ENCODE measurements around the gene MSRB2. TPM values are rescaled to one million over a fixed set of nuclear protein-coding genes. Genes with fewer than 3 reads are reported as not detected.

Gene MSRB2
- total and polyA plus RNA-seq, 2 donors (not counting 1 experiment from before 2014, with no cell fraction given): 1.5 to 3.0 TPM

GRCh38 chr10:23150091-23150490, 54.7 kb downstream of the MSRB2 start:
- intact Hi-C loops (cut with micrococcal nuclease): no loop called here
- no peak for TF ChIP-seq CTCF (IDR thresholded peaks at IDR 0.05)
- TF ChIP-seq EZH2 (IDR thresholded peaks at IDR 0.05; ENCODE audit: borderline replicate concordance, insufficient read depth, low read depth, low read length, poor library complexity, severe bottlenecking): no peak
- DNase-seq (no peak), ATAC-seq (ENCODE audit: low read depth) (no peak)
- no peak overlapping the region for H3K27ac ChIP-seq (ENCODE audit: low read length in 2 of 2)
- no peak overlapping the region for H3K9ac ChIP-seq (ENCODE audit: low read length)
- no peak overlapping the region for H3K4me2 ChIP-seq (replicated peaks; ENCODE audit: low read depth, low read length, poor library complexity, severe bottlenecking)
- 77% methylated on average over 3 of the region's 4 CpGs for WGBS (ENCODE audit: insufficient coverage)
- H3K4me3 ChIP-seq (ENCODE audit: control extremely low read depth in 1 of 5, extremely low read depth in 1 of 5, insufficient read depth in 1 of 5, low read depth in 2 of 5, low read length in 4 of 5): no peak overlapping the region
- POLR2A ChIA-PET: no interaction called here
- no peak overlapping the region for H2AFZ ChIP-seq (ENCODE audit: insufficient read depth, low read depth, low read length, poor library complexity, severe bottlenecking)
- H3K9me3 ChIP-seq (ENCODE audit: control extremely low read depth in 1 of 3, control insufficient read depth in 2 of 3, insufficient read depth in 1 of 3, low read length in 2 of 3): peaks cover 0 to 3% (median 0%) of the 10 kb centered on the region in 3 donors
- H3K79me2 ChIP-seq (ENCODE audit: control insufficient read depth, insufficient read depth, low read length): no peaks in the 10 kb centered on the region
- H4K20me1 ChIP-seq (ENCODE audit: control insufficient read depth, insufficient read depth, low read length, poor library complexity, severe bottlenecking): no peaks in the 10 kb centered on the region
- H3K27me3 ChIP-seq (replicated peaks in 1 of 4; ENCODE audit: control extremely low read depth in 1 of 4, control insufficient read depth in 3 of 4, insufficient read depth in 4 of 4, low read length in 3 of 4): no peaks in the 10 kb centered on the region
- no peaks in the 10 kb centered on the region for H3K4me1 ChIP-seq (ENCODE audit: control insufficient read depth in 2 of 2, insufficient read depth in 2 of 2, low read length in 2 of 2)
- H3K27me3 Mint-ChIP-seq: peaks cover 4% of the 10 kb centered on the region
- CTCF ChIA-PET: no interaction called here
- no peaks in the 10 kb centered on the region for H3K4me1 Mint-ChIP-seq
- H3K9me3 Mint-ChIP-seq (ENCODE audit: insufficient read depth): no peaks in the 10 kb centered on the region
- no peak overlapping the region for H3K4me3 Mint-ChIP-seq
- H3K27ac Mint-ChIP-seq: no peak overlapping the region
- no peaks in the 10 kb centered on the region for H3K36me3 ChIP-seq (replicated peaks in 1 of 2; ENCODE audit: control extremely low read depth in 1 of 2, control insufficient read depth in 1 of 2, extremely low read depth in 1 of 2, insufficient read depth in 2 of 2, low read length in 1 of 2)

- CTCF ChIA-PET: no interaction called here
- peaks cover 4% of the 10 kb centered on the region for H3K27me3 Mint-ChIP-seq
Measured at GRCh38 chr10:23150610-23151009, 55.2 kb downstream of the MSRB2 start.

More at GRCh38 chr10:23150610-23151009, 55.2 kb downstream of the MSRB2 start:
- H2AFZ ChIP-seq (ENCODE audit: insufficient read depth, low read depth, low read length, poor library complexity, severe bottlenecking): no peak overlapping the region
- Mint-ChIP-seq H3K4me1 (no peaks in the 10 kb centered on the region), H3K4me3 (no peak overlapping the region), H3K9me3 (ENCODE audit: insufficient read depth) (no peaks in the 10 kb centered on the region), H3K27ac (no peak overlapping the region)
- POLR2A ChIA-PET: no interaction called here
- H3K36me3 ChIP-seq (replicated peaks in 1 of 2; ENCODE audit: control extremely low read depth in 1 of 2, control insufficient read depth in 1 of 2, extremely low read depth in 1 of 2, insufficient read depth in 2 of 2, low read length in 1 of 2): no peaks in the 10 kb centered on the region
- no peak overlapping the region for H3K4me3 ChIP-seq (ENCODE audit: control extremely low read depth in 1 of 5, extremely low read depth in 1 of 5, insufficient read depth in 1 of 5, low read depth in 2 of 5, low read length in 4 of 5)
- H3K79me2 ChIP-seq (ENCODE audit: control insufficient read depth, insufficient read depth, low read length): no peaks in the 10 kb centered on the region
- intact Hi-C loops (cut with micrococcal nuclease): no loop called here
- H3K9ac ChIP-seq (ENCODE audit: low read length): no peak overlapping the region
- H3K4me1 ChIP-seq (ENCODE audit: control insufficient read depth in 2 of 2, insufficient read depth in 2 of 2, low read length in 2 of 2): no peaks in the 10 kb centered on the region
- no peaks in the 10 kb centered on the region for H3K27me3 ChIP-seq (replicated peaks in 1 of 4; ENCODE audit: control extremely low read depth in 1 of 4, control insufficient read depth in 3 of 4, insufficient read depth in 4 of 4, low read length in 3 of 4)
- DNase-seq (no peak), ATAC-seq (ENCODE audit: low read depth) (no peak)
- WGBS (ENCODE audit: insufficient coverage): 94% methylated on average over 12 of the region's 12 CpGs
- TF ChIP-seq CTCF (IDR thresholded peaks at IDR 0.05) (no peak), EZH2 (IDR thresholded peaks at IDR 0.05; ENCODE audit: borderline replicate concordance, insufficient read depth, low read depth, low read length, poor library complexity, severe bottlenecking) (no peak)
- no peak overlapping the region for H3K27ac ChIP-seq (ENCODE audit: low read length in 2 of 2)
- H3K4me2 ChIP-seq (replicated peaks; ENCODE audit: low read depth, low read length, poor library complexity, severe bottlenecking): no peak overlapping the region
- H3K9me3 ChIP-seq (ENCODE audit: control extremely low read depth in 1 of 3, control insufficient read depth in 2 of 3, insufficient read depth in 1 of 3, low read length in 2 of 3): peaks cover 0 to 3% (median 0%) of the 10 kb centered on the region in 3 donors
- H4K20me1 ChIP-seq (ENCODE audit: control insufficient read depth, insufficient read depth, low read length, poor library complexity, severe bottlenecking): no peaks in the 10 kb centered on the region
